GM23248 (cell line): ENCODE data around the gene CALR3. TPM values are rescaled to one million over a fixed set of nuclear protein-coding genes. Genes with fewer than 3 reads are reported as not detected.
"Not testable (repeated sequence)": the region's sequence is repeated elsewhere in the genome, so short reads cannot be mapped to it uniquely, and the experiment has no call there.

Experiments used
- DNase-seq: peaks from one replicate; pipeline ENCODE4 v3.0.0-alpha.2; 2015
- H2AFZ ChIP-seq: fragments of 200-600 bp; sonication (generic); 2 replicates; pipeline ENCODE4 v1.6.1; 2016; ENCODE audit warnings: antibody characterized with exemption
- H3F3A ChIP-seq: fragments of 200-600 bp; sonication (generic); 2 replicates; pipeline ENCODE4 v1.6.1; 2016; ENCODE audit warnings: mild to moderate bottlenecking, antibody characterized with exemption, mixed run types; ENCODE audit not compliant: insufficient read depth
- H3K27ac ChIP-seq: fragments of 200-600 bp; sonication (generic); 2 replicates; pipeline ENCODE4 v1.5.1; 2016; ENCODE audit warnings: mild to moderate bottlenecking
- H3K27me3 ChIP-seq: fragments of 200-600 bp; sonication (generic); replicated peaks from 2 replicates; pipeline ENCODE4 v1.6.1; 2016; ENCODE audit warnings: mild to moderate bottlenecking; ENCODE audit not compliant: insufficient read depth
- H3K36me3 ChIP-seq: fragments of 200-600 bp; sonication (generic); 2 replicates; pipeline ENCODE4 v1.6.1; 2016; ENCODE audit warnings: low read depth, mild to moderate bottlenecking
- H3K4me1 ChIP-seq: fragments of 200-600 bp; sonication (generic); 2 replicates; pipeline ENCODE4 v1.6.1; 2016; ENCODE audit warnings: mild to moderate bottlenecking; ENCODE audit not compliant: insufficient read depth
- H3K4me2 ChIP-seq: fragments of 200-600 bp; sonication (generic); one replicate; pipeline ENCODE4 v1.6.1; 2016; ENCODE audit warnings: mild to moderate bottlenecking; ENCODE audit not compliant: unreplicated experiment
- H3K4me3 ChIP-seq: fragments of 200-600 bp; sonication (generic); 2 replicates; pipeline ENCODE4 v1.5.1; 2016; ENCODE audit warnings: mild to moderate bottlenecking
- H3K79me2 ChIP-seq: fragments of 200-600 bp; sonication (generic); 2 replicates; pipeline ENCODE4 v1.6.1; 2016; ENCODE audit warnings: mild to moderate bottlenecking; ENCODE audit not compliant: insufficient read depth
- H3K9ac ChIP-seq: fragments of 200-600 bp; sonication (generic); 2 replicates; pipeline ENCODE4 v1.6.1; 2016; ENCODE audit warnings: mild to moderate bottlenecking
- H3K9me2 ChIP-seq: fragments of 200-600 bp; sonication (generic); 2 replicates; pipeline ENCODE4 v1.6.1; 2016; ENCODE audit warnings: mixed run types, mild to moderate bottlenecking, moderate library complexity; ENCODE audit not compliant: insufficient read depth
- H3K9me3 ChIP-seq: fragments of 200-600 bp; sonication (generic); one replicate; pipeline ENCODE4 v1.6.1; 2017; ENCODE audit warnings: low read depth
- H4K20me1 ChIP-seq: fragments of 200-600 bp; sonication (generic); 2 replicates; pipeline ENCODE4 v1.6.0; 2016; ENCODE audit not compliant: insufficient read depth
- EZH2 ChIP-seq: fragments of 200-600 bp; sonication (generic); IDR thresholded peaks from 2 replicates; pipeline ENCODE4 v1.6.1; 2018; ENCODE audit warnings: antibody characterized with exemption, mild to moderate bottlenecking; ENCODE audit not compliant: insufficient read depth, poor library complexity, severe bottlenecking
- EZH2phosphoT487 ChIP-seq: fragments of 200-600 bp; sonication (generic); IDR thresholded peaks from 2 replicates; pipeline ENCODE4 v1.6.1; 2018; ENCODE audit warnings: antibody characterized with exemption, moderate library complexity, mild to moderate bottlenecking, low read depth; ENCODE audit not compliant: insufficient read depth
- WGBS, 2 experiments: methylation state at CpG; one replicate each; pipeline ENCODE4 v1.1.6; 2015 to 2017; ENCODE audit warnings: low lambda C conversion rate in 2 of 2, low coverage in 1 of 2; ENCODE audit errors: missing lambda C conversion rate in 2 of 2; 5-methylcytosine and 5-hydroxymethylcytosine counted together
- in situ Hi-C: fragments of 300-500 bp; cut with MboI; formaldehyde crosslinking; loops from 2 replicates; pipeline ENCODE4 v1.15.0; 2020
- polyA plus RNA-seq: library from polyadenylated mRNA; unstranded; fragments of >200 nt; fragmentation: Nextera tagmentation; extraction: Ambion mirVana; gene quantifications from 2 replicates; pipeline ENCODE4 v1.2.1, GENCODE V29; 2016
- total RNA-seq: library from RNA; depleted of rRNA; stranded (reverse); fragments of >200 nt; shearing (Covaris generic); gene quantifications from 2 replicates; pipeline ENCODE4 v1.2.3, GENCODE V29; 2014

CALR3 gene
- total and polyA plus RNA-seq, 2 experiments from 2014 or later = not detected

DNA sequence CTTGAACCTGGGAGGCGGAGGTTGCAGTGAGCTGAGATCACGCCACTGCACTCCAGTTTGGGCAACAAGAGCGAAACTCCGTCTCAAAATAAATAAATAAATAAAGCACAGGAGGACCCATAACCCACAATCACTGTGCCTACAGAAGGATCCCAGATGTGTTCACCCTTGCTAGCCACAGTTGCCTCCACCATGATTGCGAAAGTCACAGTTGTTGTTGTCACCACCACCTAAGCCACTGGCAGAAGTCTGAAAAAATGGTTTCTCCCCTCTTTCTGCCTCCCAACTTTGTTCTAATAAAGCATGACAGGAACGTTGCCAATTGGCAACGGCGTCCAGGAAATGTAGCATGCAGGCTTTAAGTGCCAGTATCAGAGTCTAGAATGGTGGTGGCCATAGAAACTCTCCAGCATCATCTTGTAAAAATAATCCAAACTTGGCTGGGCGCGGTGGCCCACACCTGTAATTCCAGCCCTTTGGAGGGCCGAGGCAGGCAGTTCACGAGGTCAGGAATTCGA, 22.0 kb downstream of the CALR3 start:
- Histone ChIP-seq H3K27me3 (no peaks in the 10 kb centered on the region), H4K20me1 (no peaks in the 10 kb centered on the region), H3F3A (peaks cover 16% of the 10 kb centered on the region), H3K4me2 (no peak overlapping the region), H3K9me2 (no peaks in the 10 kb centered on the region), H3K27ac (no peak overlapping the region), H3K79me2 (peaks cover 23% of the 10 kb centered on the region), H2AFZ (no peak overlapping the region), H3K36me3 (no peaks in the 10 kb centered on the region), H3K9ac (no peak overlapping the region), H3K4me1 (peaks cover 20% of the 10 kb centered on the region), H3K9me3 (no peaks in the 10 kb centered on the region), H3K4me3 (no peak overlapping the region)
- TF ChIP-seq EZH2 = no peak
- TF ChIP-seq EZH2phosphoT487 = no peak
- in situ Hi-C loops = no loop called here
- 61 to 66% methylated on average over 13 of the region's 13 CpGs for WGBS, 2 experiments
- DNase-seq = no peak

DNA sequence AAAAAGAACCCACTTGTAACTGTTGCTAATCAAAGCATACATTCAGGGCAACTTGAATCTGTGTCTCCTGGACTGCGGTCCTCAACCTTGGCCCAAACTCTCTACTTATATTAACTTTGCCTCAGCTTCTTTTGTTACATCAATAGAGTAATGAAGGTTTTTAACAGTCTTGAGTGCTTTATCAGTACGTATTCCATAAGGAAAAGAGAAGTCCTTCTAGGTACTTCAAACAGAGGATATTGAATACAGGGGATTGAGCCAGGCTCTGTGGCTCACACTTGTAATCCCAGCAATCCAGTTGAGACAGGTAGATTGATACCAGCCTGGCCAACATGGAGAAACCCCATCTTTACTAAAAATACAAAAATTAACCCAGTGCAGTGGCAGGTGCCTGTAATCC, 23.0 kb downstream of the CALR3 start:
- no peak for DNase-seq
- no peaks in the 10 kb centered on the region for H4K20me1 ChIP-seq
- H3K9me2 ChIP-seq = no peaks in the 10 kb centered on the region
- no peak overlapping the region for H3K4me3 ChIP-seq
- WGBS, 2 experiments = 90 to 96% methylated on average over 2 of the region's 2 CpGs
- H3K79me2 ChIP-seq = peaks cover 32% of the 10 kb centered on the region
- peaks cover 16% of the 10 kb centered on the region for H3F3A ChIP-seq
- H3K27ac ChIP-seq = no peak overlapping the region
- no peaks in the 10 kb centered on the region for H3K36me3 ChIP-seq
- no peak overlapping the region for H3K9ac ChIP-seq
- peak overlapping the region; percentile 96 for H2AFZ ChIP-seq
- in situ Hi-C loops = no loop called here
- H3K9me3 ChIP-seq = no peaks in the 10 kb centered on the region
- TF ChIP-seq EZH2phosphoT487 = no peak
- no peak for TF ChIP-seq EZH2
- H3K4me1 ChIP-seq = peaks cover 20% of the 10 kb centered on the region
- H3K27me3 ChIP-seq = no peaks in the 10 kb centered on the region
- H3K4me2 ChIP-seq = no peak overlapping the region

DNA sequence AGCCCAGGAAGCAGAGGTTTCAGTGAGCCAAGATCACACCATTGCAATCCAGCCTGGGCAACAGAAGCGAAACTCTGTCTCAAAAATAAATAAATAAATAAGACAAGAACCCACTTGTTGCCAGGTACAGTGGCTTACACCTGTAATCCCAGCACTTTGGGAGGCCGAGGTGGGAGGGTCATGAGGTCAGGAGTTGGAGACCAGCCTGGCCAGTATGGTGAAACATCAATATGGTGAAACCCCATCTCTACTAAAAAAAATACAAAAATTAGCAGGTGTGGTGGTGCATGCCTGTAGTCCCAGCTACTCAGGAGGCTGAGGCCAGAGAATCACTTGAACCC, 23.4 kb downstream of the CALR3 start:
- DNase-seq, H3K9me2 ChIP-seq, H4K20me1 ChIP-seq, H3K36me3 ChIP-seq, H3K9me3 ChIP-seq, in situ Hi-C loops, H3K27me3 ChIP-seq: not testable (repeated sequence)
- peak overlapping the region; percentile 65 for H3K27ac ChIP-seq
- H2AFZ ChIP-seq = peak overlapping the region; percentile 96
- H3K4me3 ChIP-seq = peak overlapping the region; percentile 86
- peak overlapping the region; percentile 86 for H3K9ac ChIP-seq
- peak overlapping the region; percentile 84 for H3K4me2 ChIP-seq
- peaks cover 20% of the 10 kb centered on the region for H3K4me1 ChIP-seq
- H3F3A ChIP-seq = peaks cover 16% of the 10 kb centered on the region
- WGBS, 2 experiments = 28 to 59% methylated on average over 2 of the region's 2 CpGs
- peaks cover 37% of the 10 kb centered on the region for H3K79me2 ChIP-seq

DNA sequence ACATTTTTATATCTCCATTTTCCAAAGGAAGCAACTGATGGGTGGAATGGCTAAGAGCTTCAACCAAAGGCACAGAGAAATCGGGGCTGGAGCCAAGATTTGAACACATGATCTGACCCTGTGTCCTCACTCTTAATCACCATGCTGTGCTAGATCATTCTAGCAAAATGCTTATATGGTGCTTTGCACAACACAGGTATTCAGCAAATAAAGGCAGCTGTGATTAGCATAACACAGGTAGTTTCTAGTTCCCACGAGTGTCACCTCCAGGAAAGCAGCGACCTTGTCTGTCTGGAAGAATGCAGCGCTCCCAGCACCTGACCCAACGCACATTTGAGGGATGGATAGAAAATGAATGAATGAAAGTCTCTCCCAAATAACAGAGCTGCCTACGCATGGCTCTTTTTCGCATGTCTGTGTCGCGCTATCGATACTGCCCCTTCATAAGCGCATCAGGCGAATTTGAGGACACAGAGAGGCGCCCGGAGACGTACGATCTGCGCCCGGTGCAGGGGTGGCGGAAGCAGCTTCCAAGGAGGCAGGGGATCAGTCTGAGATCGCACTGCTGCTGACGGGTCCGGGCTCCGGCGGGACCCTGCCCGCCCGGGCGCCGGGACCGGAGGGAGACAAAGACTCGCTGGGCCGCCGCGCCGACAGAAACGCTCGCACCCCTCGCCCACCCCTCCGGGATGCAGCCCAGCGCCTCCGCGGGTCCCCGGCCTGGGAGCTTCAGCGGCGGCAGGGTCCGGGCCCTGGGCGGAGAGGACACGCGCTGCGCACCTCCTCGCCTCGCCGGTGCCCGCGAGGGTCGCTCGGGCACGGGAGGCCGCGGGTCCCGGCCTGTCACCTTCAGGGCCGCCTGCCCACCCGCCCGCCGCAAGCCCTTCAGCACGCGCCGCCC, 24.8 kb downstream of the CALR3 start:
- H3K27ac ChIP-seq = peak overlapping the region; percentile 79
- TF ChIP-seq EZH2phosphoT487 (no peak), EZH2 (no peak)
- peaks cover 50% of the 10 kb centered on the region for H3K79me2 ChIP-seq
- no peaks in the 10 kb centered on the region for H3K36me3 ChIP-seq
- H3K9ac ChIP-seq = peak overlapping the region; percentile 79
- WGBS, 2 experiments = 1 to 3% methylated on average over 41 to 54 of the region's 67 CpGs
- H3K27me3 ChIP-seq = no peaks in the 10 kb centered on the region
- H3K4me1 ChIP-seq = peaks cover 20% of the 10 kb centered on the region
- DNase-seq = peak; percentile 91
- in situ Hi-C loops = no loop called here
- no peaks in the 10 kb centered on the region for H3K9me3 ChIP-seq
- peak overlapping the region; percentile 63 for H2AFZ ChIP-seq
- no peaks in the 10 kb centered on the region for H3K9me2 ChIP-seq
- H3K4me2 ChIP-seq = peak overlapping the region; percentile 94
- H4K20me1 ChIP-seq = no peaks in the 10 kb centered on the region
- peak overlapping the region; percentile 86 for H3K4me3 ChIP-seq
- H3F3A ChIP-seq = peaks cover 16% of the 10 kb centered on the region
